ENCODE data around the gene SHROOM2.

SHROOM2 gene

GRCh38 chrX:9846631-9847030 is 60.4 kb downstream of the SHROOM2 start:
- Histone ChIP-seq H3K4me1 (no peaks in the 10 kb centered on the region), H3K79me2 (no peaks in the 10 kb centered on the region), H3K9me3 (ENCODE audit: control insufficient read depth, low read length) (no peaks in the 10 kb centered on the region), H3K36me3 (ENCODE audit: control insufficient read depth, insufficient read depth, low read length) (no peaks in the 10 kb centered on the region), H2AFZ (no peak overlapping the region), H3K4me3 (ENCODE audit: low read depth, low read length) (no peak overlapping the region), H3K4me2 (ENCODE audit: low read length) (no peak overlapping the region), H3K9ac (no peak overlapping the region), H3K27me3 (ENCODE audit: control insufficient read depth, insufficient read depth, low read length) (no peaks in the 10 kb centered on the region), H3K27ac (no peak overlapping the region)
- TF ChIP-seq CTCF (IDR thresholded peaks at IDR 0.05) = no peak

GRCh38 chrX:9847071-9847470 is 60.8 kb downstream of the SHROOM2 start:
- H2AFZ ChIP-seq = no peak overlapping the region
- no peaks in the 10 kb centered on the region for H3K36me3 ChIP-seq (ENCODE audit: control insufficient read depth, insufficient read depth, low read length)
- no peak for TF ChIP-seq CTCF (IDR thresholded peaks at IDR 0.05)
- no peaks in the 10 kb centered on the region for H3K4me1 ChIP-seq
- no peak overlapping the region for H3K4me3 ChIP-seq (ENCODE audit: low read depth, low read length)
- no peaks in the 10 kb centered on the region for H3K79me2 ChIP-seq
- no peaks in the 10 kb centered on the region for H3K27me3 ChIP-seq (ENCODE audit: control insufficient read depth, insufficient read depth, low read length)
- no peak overlapping the region for H3K4me2 ChIP-seq (ENCODE audit: low read length)
- H3K9ac ChIP-seq = no peak overlapping the region
- H3K9me3 ChIP-seq (ENCODE audit: control insufficient read depth, low read length) = no peaks in the 10 kb centered on the region
- no peak overlapping the region for H3K27ac ChIP-seq

GRCh38 chrX:9848718-9849479 is 62.7 kb downstream of the SHROOM2 start:
- no peaks in the 10 kb centered on the region for H3K9me3 ChIP-seq (ENCODE audit: control insufficient read depth, low read length)
- H3K27ac ChIP-seq = no peak overlapping the region
- H3K4me1 ChIP-seq = no peaks in the 10 kb centered on the region
- no peaks in the 10 kb centered on the region for H3K36me3 ChIP-seq (ENCODE audit: control insufficient read depth, insufficient read depth, low read length)
- H3K27me3 ChIP-seq (ENCODE audit: control insufficient read depth, insufficient read depth, low read length) = no peaks in the 10 kb centered on the region
- no peak for TF ChIP-seq CTCF (IDR thresholded peaks at IDR 0.05)
- no peaks in the 10 kb centered on the region for H3K79me2 ChIP-seq
- no peak overlapping the region for H3K4me2 ChIP-seq (ENCODE audit: low read length)
- no peak overlapping the region for H3K9ac ChIP-seq
- no peak overlapping the region for H3K4me3 ChIP-seq (ENCODE audit: low read depth, low read length)
- no peak overlapping the region for H2AFZ ChIP-seq

- TF ChIP-seq CTCF (IDR thresholded peaks at IDR 0.05) = no peak
- Histone ChIP-seq H3K27ac (no peak overlapping the region), H3K4me2 (ENCODE audit: low read length) (no peak overlapping the region), H3K79me2 (no peaks in the 10 kb centered on the region), H3K9me3 (ENCODE audit: control insufficient read depth, low read length) (no peaks in the 10 kb centered on the region), H3K4me3 (ENCODE audit: low read depth, low read length) (no peak overlapping the region), H3K36me3 (ENCODE audit: control insufficient read depth, insufficient read depth, low read length) (no peaks in the 10 kb centered on the region), H3K27me3 (ENCODE audit: control insufficient read depth, insufficient read depth, low read length) (no peaks in the 10 kb centered on the region), H2AFZ (no peak overlapping the region), H3K4me1 (no peaks in the 10 kb centered on the region), H3K9ac (no peak overlapping the region)
These were observed 65.7 kb downstream of the SHROOM2 start for GRCh38 chrX:9851890-9852289.

- H3K4me2 ChIP-seq (ENCODE audit: low read length) = no peak overlapping the region
- TF ChIP-seq CTCF (IDR thresholded peaks at IDR 0.05) = no peak
- H3K4me3 ChIP-seq (ENCODE audit: low read depth, low read length) = no peak overlapping the region
- no peak overlapping the region for H2AFZ ChIP-seq
- no peak overlapping the region for H3K27ac ChIP-seq
- no peaks in the 10 kb centered on the region for H3K27me3 ChIP-seq (ENCODE audit: control insufficient read depth, insufficient read depth, low read length)
- no peaks in the 10 kb centered on the region for H3K36me3 ChIP-seq (ENCODE audit: control insufficient read depth, insufficient read depth, low read length)
- no peaks in the 10 kb centered on the region for H3K9me3 ChIP-seq (ENCODE audit: control insufficient read depth, low read length)
- H3K79me2 ChIP-seq = no peaks in the 10 kb centered on the region
- H3K4me1 ChIP-seq = no peaks in the 10 kb centered on the region
- H3K9ac ChIP-seq = no peak overlapping the region
These were observed 67.1 kb downstream of the SHROOM2 start for GRCh38 chrX:9853307-9853706.
